ENCODE measurements around the gene ZNF180.
A peak's percentile ranks its signal among the peaks of the same experiment; 100 is the strongest.
"Not testable (repeated sequence)": the region's sequence is repeated elsewhere in the genome, so short reads cannot be mapped to it uniquely, and the experiment has no call there.

The ZNF180 gene

GRCh38 chr19:44499962-44500949 is at the start of gene ZNF180:
Gene ZNF180 (minus strand): TSS chr19:44500522. CDS start chr19:44497334, 3,188 bp downstream.
- peak; percentile 90 to 91 for DNase-seq (ENCODE audit: low read depth in 2 of 2)

DNA sequence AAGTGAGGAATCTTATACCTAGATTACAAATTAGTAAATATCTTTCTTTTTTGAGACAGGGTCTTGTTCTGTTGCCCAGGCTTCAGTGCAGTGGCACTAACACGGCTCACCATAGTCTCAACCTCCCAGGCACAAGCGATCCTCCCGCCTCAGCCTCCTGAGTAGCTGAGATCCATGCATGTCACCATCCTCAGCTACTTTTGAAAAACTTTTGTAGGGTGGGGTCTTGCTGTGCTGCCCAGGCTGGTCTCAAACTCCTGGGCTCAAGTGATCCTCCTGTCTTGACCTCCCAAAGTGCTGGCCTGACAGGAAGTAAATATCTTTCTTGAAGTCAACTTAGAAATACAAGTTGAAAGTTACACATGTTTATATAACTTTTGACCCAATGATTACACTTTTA is 49.2 kb upstream of the ZNF180 start:
- no peak for DNase-seq (ENCODE audit: low read depth in 2 of 2)

DNA sequence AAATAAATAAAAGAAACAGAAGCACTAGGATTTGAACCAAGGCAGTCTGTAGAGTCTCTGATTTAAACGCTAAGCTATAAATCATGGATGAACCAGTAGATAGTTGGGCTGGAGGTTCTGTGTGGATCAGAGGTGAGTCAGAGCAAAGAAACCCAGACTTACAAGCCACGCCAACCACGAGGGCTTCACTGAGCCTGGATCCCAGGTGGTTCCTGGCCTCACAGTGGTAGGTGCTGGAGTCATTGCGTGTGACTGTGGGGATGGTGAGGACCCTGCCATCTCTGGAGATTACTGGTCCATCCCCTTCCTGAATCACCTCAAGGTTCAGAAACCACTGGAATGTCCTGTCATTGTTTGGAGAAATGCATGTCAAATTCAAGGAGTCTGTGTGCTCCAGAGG is 48.4 kb upstream of the ZNF180 start:
- no peak for DNase-seq (ENCODE audit: low read depth in 2 of 2)

DNA sequence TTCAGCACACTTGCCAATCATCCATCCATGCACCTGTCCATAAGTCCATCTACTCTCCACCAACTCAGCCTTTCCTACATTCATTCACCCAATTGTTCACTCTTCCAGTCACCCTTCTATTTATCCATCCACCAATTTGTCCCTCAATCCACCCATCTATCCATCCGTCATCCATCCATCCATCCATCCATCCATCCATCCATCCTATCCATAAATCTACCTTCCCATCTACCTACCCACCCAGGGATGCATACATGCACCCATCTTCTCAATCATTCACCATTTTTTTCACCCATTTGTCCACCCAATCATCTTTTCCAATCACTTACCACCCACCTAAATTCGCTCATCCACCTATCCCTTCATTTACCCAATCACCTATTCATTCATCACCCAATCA is 43.7 kb upstream of the ZNF180 start:
- DNase-seq (ENCODE audit: low read depth in 2 of 2) = no peak

- no peak for DNase-seq (ENCODE audit: low read depth in 2 of 2)
Observed at GRCh38 chr19:44542671-44543070, 42.3 kb upstream of the ZNF180 start.

DNA sequence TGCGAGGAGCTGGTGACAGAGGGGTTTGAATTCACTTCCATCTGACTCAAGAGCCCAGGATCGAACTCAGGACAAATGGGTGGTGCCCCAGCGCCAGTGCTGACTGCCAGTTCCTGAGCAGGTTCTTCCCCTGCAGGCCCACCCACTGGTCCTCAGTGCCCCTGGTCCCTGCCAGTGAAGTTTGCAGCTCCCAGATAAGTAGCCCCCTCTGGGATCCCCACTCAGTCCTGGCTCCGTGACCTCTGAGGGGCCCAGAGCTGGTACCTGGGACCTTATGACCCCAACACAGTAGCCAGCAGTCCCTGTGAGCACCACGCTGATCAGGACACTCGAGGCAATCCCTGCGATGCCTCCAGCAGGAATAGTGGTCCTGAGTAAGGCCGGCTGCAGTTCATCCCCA is 40.4 kb upstream of the ZNF180 start:
- no peak for DNase-seq (ENCODE audit: low read depth in 2 of 2)

- no peak for DNase-seq (ENCODE audit: low read depth in 2 of 2)
Observed at GRCh38 chr19:44539991-44540390, 39.7 kb upstream of the ZNF180 start.

DNA sequence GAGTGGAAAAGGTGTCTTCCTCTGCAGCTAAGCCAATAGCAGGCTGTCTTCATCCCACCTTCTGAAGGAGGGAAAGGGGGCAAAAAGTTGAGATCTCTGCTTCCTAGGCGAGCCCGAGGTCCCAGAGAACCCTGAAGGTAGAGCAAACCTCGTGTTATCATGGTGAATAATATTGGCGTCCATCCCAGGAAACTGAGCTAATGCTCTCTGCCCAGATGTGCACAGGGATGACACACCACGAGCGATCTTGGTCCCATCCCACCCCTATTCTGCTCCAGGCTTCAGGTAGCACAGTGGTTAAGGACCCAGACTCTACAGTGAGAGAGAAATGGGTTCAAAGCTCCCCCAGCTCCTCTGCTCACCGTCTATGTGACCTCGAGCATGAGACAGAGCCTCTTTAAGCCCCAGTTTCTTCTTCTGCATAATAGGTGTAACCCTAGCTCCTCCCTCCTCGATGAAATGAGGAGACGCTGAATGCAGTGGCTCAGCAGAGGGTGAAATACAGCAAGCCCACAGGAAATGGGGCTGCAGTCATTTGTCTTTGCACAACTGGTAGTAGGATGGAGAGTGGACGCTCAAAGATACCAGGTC is 39.0 kb upstream of the ZNF180 start:
- no peak for DNase-seq (ENCODE audit: low read depth in 2 of 2)

GRCh38 chr19:44535361-44535760 is 35.0 kb upstream of the ZNF180 start:
- DNase-seq (ENCODE audit: low read depth in 2 of 2) = not testable (repeated sequence)

DNA sequence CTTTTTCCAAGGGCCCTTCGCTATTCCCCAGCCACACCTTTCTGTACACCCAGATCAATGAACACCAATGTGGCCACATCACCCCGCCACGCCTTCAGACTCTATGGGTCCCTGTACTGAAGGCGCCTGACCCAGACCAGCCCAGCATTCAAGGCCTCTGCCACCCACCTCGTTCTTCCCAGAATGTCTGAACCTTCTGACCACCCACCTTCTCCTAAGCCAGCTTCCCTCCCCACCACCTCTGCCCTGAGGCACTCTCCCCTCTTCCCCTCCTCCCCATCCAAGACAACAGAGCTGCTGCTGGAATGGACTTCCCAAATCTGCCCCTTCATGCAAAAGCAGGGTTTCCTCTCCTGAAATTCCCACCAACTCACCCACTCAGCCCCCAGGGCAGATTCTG is 32.5 kb upstream of the ZNF180 start:
- no peak for DNase-seq (ENCODE audit: low read depth in 2 of 2)

- no peak for DNase-seq (ENCODE audit: low read depth in 2 of 2)
Observed at GRCh38 chr19:44530777-44531176, 30.5 kb upstream of the ZNF180 start.

DNA sequence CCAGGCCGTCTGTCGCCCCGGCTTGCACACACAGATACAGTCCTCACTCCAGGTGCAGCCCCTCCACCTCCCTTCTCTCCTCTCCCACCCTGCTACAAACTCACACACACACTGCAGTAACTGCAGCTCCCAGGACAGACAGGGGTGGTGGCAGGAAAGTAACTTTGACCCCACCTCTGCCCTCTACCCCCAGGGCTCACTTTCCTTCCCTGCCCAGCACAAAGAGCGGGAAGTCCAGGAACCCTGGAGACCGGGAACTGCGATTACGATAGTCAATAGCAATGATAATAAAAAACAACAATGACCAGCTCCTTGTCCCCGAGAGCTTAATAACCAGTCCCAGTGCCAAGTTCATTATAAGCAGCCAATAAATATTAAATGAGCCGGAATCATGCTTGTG is 29.2 kb upstream of the ZNF180 start, which contains the start of gene CEACAM20:
Gene CEACAM20 (minus strand): TSS at position 140 of the 400 bp plus-strand sequence. CDS start 166 bp downstream, outside the sequence.
- DNase-seq (ENCODE audit: low read depth in 2 of 2) = no peak

DNA sequence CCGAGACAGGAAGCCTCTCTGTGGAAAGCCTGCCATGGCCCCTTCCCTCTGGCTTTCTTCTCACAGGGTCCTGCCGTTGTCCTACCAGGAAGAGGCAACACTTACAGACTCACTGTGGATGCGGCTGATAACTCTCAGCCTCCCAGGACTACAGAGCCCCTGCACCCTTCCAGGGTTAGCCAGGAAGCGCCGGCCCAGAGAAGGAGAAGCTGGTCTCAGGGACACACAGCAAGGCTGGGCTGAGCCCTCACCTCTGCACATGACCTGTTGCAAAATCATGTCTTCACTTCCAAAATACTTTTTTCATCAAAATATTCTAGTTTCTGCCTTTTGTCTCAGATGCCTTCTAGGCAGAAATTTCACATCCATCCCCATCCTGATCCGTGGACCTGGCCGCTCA is 27.2 kb upstream of the ZNF180 start:
- DNase-seq (ENCODE audit: low read depth in 2 of 2) = no peak

GRCh38 chr19:44525721-44526430 is 25.6 kb upstream of the ZNF180 start:
- DNase-seq (ENCODE audit: low read depth in 2 of 2) = no peak

- DNase-seq (ENCODE audit: low read depth in 2 of 2) = no peak
Observed at GRCh38 chr19:44521370-44521769, 21.0 kb upstream of the ZNF180 start.

GRCh38 chr19:44517146-44517545 is 16.8 kb upstream of the ZNF180 start:
- no peak for DNase-seq (ENCODE audit: low read depth in 2 of 2)

DNA sequence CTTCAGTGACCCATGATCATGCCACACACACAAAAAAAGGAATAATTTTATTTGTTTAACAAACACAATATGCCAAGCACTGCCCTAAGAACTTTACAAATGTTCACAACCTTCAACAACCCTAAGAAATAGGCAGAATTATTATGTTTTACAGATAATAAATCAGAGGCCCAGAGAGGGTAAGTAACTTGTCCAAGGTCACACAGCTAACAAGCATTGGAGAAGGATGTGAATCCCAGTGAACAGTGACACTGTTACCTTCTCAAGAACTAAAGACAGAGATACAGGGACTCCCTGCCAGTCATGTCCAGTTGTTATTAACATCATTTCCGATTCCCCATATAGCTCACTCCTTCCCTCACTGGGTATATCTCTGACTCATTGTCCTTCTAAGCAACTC is 15.6 kb upstream of the ZNF180 start:
- DNase-seq (ENCODE audit: low read depth in 2 of 2) = no peak

GRCh38 chr19:44515031-44515430 is 14.7 kb upstream of the ZNF180 start:
- DNase-seq (ENCODE audit: low read depth in 2 of 2) = no peak

GRCh38 chr19:44512326-44513298 is 12.3 kb upstream of the ZNF180 start:
- DNase-seq (ENCODE audit: low read depth in 2 of 2) = no peak

GRCh38 chr19:44509478-44509877 is 9.2 kb upstream of the ZNF180 start:
- DNase-seq (ENCODE audit: low read depth in 2 of 2) = no peak

DNA sequence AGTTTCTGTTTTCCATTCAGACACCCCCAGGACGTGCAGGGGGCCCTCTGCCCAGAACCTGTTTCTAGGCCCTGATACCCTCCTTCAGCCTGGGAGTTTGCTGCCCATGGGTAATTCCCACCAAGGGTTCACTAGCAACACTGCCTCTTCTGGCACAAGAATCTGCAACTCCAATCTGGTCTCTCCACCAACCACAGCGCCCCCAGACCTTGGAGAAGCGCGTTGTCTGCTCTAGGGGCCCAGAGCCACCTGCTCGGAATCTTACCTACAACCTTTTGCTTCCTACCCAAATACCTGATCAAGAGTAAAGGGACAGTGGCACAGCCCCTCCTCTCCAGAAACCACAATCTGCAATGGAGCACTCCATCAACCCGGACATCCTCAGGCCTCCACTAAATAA is 763 bp downstream of the ZNF180 start:
- no peak for DNase-seq (ENCODE audit: low read depth in 2 of 2)

All from stimulated activated CD8-positive, alpha-beta memory T cell treated with anti-CD3 and anti-CD28 coated beads, Interleukin-2, amount 100 ng/mL, for 1 hour (primary cell).